ENCODE results near the gene CALM3.

The CALM3 gene

GRCh38 chr19:46617601-46618000 lies 16.5 kb downstream of the CALM3 start:
- DNase-seq: no peak

DNA sequence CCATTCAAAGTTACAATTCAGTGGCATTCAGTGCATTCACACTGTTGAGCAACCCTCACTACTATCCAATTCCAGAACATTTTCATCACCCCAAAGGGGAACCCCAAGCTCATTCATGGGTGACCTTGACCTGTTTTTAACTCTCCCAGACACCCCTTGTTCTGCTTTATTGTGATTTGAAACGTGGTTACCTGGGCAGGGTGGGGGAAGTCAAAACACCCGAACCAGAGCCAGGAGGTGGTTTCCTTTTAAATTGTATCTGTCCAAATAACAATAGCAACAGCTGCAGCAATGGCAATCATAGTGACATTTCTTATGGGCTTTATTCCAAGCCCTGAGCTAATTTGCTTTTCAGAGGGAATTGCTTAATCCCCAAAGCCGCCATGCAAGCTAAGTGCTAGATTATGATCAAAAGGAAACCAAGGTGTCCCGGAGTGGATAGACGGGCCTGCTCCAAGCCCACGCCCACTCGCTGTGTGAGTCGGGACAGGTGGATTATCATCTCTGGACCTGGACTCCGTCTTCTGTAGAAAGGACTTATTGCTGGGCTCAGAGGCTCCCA lies 17.6 kb downstream of the CALM3 start:
- no peak for DNase-seq

- no peak for DNase-seq
These were observed 19.1 kb downstream of the CALM3 start for GRCh38 chr19:46620267-46620666.

DNA sequence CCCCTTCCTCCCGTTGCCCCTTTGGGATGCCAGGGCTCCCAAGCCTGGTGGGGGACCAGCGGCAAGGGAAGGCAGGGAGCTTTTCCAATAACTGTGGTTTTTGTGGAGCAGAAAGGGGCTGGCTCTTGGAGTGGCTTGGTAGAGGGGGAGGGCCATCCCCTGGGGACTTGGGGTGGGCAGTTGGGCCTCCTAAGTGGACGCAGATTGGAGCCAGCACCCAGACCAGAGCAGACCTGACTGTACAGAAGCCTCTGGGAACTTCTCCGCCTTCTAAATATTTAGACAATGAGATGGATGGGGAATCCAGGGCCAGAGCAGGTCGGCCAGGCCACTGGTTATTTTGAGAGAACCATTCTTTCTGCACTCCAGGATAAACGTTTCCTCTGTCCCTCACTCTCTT lies 19.6 kb downstream of the CALM3 start:
- no peak for DNase-seq

DNA sequence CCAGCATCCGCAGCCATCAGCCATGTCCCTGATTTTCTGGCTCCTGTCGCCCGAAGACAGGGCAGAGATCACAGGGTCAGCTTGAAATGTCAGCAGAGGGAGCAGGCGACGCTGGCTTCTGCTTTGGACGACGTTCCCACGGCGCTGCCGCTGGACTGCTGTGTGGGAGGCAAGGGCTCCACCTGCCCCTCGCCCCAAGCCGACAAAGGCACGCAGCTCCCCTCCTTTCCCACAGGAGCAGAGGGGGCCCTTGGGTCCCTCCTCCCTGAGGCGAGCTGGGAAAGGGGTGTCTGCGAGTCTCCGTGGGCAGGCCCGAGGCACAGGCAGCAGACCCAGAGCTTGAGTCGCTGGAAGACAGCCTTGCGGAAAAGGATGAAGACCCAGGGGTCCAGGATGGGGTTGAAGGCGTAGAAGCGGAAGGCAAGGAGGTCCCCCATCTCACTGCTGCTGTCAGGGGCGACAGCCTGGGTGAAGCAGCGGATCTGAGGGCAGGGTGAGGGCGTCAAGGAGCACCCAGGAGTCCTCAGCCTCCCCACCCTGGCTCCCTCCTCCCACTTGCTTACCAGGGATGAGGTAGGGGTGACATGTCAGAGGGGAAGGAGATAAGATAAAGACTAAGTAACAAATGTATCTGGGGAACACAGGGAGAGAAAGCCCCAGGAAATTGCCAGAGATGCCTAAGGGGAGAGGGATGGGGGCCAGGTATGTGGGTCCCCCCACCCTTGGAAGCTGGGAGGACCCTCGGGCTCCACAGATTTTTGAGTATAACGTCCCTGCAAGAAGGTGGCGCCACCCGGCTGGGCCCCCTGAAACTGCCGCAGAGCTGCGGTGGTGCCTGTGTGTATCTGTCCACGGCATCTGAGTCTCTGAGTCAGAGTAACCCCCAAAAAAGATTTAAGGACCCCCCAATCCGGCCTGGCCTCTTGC lies 20.3 kb downstream of the CALM3 start:
- DNase-seq: no peak

DNA sequence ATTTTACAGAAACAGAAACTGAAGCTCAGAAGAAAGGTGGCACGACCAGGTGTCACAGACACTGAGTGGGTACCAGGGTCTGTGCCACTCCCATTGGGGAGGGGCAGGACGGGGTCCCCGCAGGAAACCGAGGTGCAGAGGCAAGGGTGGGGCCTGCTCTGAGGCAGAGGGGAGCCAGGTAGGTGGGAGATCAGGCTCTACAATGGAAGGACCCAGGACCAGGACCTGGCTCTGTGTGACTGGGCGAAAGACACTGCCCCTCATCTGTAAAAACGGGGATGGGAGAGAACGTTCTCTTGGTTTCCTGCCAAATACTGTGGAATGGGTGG lies 21.0 kb downstream of the CALM3 start:
- no peak for DNase-seq

DNA sequence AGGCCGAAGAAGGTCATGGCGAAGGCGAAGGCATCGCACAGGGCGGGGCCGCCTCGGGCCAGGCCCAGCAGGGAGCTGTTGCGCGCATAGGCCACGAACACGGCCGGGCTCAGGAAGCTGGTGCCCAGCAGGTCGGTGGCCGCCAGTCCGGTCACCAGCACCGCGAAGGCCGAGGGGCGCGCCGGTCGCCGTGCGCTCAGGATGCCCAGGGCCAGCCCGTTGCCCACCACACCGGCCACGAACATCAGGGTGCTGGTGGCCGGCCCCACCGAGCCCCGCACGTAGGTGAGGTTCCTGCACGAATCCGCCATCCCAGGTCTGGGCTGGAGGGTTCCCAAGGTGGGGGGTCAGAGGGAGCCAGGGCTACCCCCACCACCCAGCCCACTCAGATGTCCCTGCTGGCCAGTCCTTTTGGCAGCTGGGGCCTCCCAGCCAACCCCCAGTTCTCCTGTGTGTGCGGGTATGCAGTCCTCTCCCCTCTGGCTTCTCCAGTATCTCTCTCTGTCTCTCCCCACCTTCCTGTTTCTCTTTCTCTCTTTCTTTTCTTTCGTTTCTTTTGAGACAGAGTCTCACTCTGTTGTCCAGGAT lies 22.9 kb downstream of the CALM3 start:
- DNase-seq: no peak

DNA sequence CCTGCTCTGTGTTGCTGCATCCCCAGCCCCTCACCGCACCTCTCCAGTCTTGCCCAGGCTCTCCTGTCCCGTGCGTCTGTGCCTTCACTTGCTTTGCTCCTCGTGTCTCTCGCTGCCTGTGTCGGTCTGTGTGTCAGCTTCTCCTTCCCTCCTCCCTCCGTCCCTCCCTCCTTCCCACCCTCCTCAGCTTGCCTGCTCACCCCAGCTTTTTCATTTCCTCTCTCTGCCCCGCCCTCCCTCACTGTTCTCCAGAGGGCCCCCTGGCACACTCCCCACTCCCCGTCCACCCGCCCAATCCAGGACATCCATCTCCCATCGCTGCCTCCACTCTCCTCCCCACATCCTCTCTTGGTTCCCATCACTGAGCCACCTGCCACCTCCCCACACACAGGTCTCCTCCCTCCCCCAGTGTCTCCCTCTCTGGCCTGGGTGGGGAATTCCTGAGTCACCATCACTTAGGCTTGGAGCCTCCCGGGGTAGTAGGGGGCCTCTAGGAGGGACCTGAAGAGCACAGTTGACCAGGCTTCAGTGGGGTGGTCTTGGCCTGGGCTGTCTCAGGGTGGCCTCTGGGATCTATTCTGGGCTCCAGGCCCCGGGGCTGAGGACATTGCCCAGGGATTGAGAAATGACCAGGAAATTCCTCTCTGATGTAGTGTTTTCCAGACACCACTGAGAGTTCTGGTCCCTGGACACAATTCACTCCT lies 24.0 kb downstream of the CALM3 start, which contains the start of gene PTGIR:
Gene PTGIR (minus strand): TSS at position 132 of the 704 bp plus-strand sequence. CDS start 864 bp downstream, outside the sequence.
- peak; percentile 73 for DNase-seq

GRCh38 chr19:46625731-46626130 lies 24.6 kb downstream of the CALM3 start:
- DNase-seq: no peak

- DNase-seq: peak; percentile 49
These were observed 25.3 kb downstream of the CALM3 start for GRCh38 chr19:46626446-46626845.

DNA sequence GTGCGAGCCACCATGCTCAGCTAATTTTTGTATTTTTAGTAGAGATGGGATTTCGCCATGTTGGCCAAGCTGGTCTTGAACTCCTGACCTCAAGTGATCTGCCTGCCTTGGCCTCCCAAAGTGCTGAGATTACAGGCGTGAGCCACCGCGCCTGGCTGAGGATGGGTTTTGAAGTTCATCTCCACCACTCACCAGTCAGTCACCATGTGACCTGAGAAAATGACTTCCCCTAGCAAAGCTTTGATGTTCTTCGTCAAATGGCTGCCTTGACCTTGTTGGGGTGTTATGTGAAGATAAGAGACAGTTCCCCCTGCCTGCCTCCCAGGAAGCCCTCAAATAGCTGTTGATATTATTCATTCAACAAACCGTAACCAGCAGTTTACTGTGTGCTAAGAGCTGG lies 27.8 kb downstream of the CALM3 start:
- peak; percentile 86 for DNase-seq

DNA sequence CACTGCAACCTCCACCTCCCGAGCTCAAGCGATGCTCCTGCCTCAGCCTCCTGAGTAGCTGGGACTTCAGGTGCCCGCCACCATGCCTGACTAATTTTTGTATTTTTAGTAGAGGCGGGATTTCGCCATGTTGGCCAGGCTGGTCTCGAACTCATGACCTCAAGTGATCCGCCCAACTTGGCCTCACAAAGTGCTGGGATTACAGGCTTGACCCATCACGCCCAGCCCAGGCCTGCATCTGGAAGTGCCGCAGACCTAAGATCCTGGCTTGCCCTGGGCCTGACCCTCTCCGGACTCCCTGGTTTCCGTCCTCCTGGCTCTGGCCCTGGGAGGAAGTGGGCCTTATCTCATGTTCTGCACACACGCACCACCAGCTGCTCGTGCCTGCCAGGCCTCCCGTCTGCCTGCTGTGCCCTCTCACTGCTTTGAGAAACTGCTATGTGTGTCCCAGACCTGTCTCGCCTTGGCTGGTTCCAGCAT lies 28.5 kb downstream of the CALM3 start:
- DNase-seq: peak; percentile 97

GRCh38 chr19:46630586-46631205 lies 29.6 kb downstream of the CALM3 start:
- DNase-seq: no peak

DNA sequence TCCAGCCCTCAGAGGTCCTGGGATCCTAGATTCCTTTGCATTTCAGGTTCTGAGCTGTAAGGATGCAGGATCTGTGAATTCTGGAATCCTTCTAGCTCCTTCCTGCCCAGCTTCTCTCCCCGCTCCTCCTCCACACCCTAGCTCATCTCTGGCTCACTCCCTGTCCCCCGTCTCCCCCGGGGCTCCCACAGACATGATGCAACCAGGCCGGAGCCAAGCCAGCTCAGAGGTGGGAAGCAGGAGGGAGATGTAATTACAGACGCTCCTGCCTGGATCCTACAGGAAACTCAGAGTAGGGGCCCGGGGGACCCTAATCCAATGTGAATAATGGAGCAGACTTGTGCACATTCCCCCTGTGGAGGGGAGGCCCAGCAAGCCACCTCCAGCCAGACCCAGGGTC lies 30.4 kb downstream of the CALM3 start:
- DNase-seq: no peak

GRCh38 chr19:46633130-46633529 lies 32.0 kb downstream of the CALM3 start:
- DNase-seq: no peak

DNA sequence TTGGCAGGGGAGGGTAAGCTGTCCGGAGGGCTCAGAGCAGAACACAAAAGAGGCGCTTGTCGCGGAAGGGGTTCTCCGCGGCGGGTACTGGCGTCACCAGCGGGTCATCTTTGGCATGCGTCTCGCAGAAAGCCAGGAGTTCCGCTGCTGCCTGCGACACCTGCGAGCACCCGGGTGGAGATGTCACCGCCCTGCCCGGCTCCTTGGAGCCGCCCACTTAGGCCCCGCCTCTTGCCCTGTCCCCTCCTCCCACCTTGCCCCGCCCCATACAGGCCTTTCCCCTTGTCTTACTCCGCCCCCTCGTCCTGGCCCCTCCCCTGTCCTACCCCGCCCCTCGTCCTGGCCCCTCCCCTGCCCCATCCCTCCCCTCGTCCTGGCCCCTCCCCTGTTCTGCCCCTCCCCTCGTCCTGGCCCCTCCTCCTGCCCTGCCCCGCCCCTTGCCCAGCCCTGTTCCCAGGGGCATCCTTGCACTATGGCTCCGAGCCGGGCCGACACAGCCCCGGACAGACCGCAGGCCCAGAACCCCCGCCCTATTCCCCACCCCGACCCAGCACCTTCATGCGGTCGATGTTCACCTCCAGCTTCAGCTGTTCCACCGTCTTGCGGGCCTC lies 33.0 kb downstream of the CALM3 start:
- DNase-seq: peak; percentile 94

- no peak for DNase-seq
These were observed 33.6 kb downstream of the CALM3 start for GRCh38 chr19:46634656-46635218.

GRCh38 chr19:46635920-46636761 lies 35.0 kb downstream of the CALM3 start, which contains the start of gene GNG8:
Gene GNG8, minus strand, starts transcription at chr19:46636202. Its CDS starts 1,520 bp downstream, at chr19:46634682.
- peak; percentile 79 for DNase-seq

DNA sequence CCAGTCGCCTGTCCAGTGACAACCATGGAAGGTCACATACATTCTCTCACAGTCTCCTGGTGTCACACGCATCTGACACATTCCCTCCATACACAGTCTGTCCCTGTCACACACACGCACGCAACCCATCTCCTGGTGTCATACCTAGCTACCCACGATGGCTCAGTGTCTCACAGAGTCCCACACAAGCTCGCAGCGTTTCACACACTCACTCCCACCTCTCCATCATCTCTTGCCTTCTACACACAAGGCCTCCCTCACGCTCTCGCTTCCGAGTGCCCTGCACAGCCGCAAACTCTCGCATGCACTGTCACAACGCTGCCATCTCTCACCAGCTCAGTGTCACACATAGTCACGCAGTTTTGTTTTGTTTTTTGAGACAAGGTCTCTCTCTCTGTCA lies 36.1 kb downstream of the CALM3 start:
- no peak for DNase-seq

GRCh38 chr19:46639358-46640182 lies 38.4 kb downstream of the CALM3 start:
- peak; percentile 70 for DNase-seq
